HEK293 (cell line): ENCODE results near the gene LRP5.

Experiments used
- CTCF ChIA-PET: fragments of 350-600 bp; formaldehyde crosslinking; extraction: SDS; loops from one replicate; lab custom pipeline; 2021; ENCODE audit warnings: antibody characterized with exemption; lab: Yijun Ruan, JAX
- POLR2A ChIA-PET: fragments of 300-600 bp; formaldehyde crosslinking; extraction: SDS; loops from one replicate; lab custom pipeline; 2020; ENCODE audit warnings: antibody characterized with exemption, inconsistent platforms; lab: Yijun Ruan, JAX
- H3K27ac ChIP-seq: fragments of 200-500 bp; sonication (Bioruptor generic); 2 replicates; pipeline ENCODE4 v1.5.1; 2014; ENCODE audit warnings: low read depth, low read length, control low read depth, inconsistent platforms; ENCODE audit errors: extremely low read depth
- H3K36me3 ChIP-seq, 2 experiments: fragments of 200-500 bp in 1 of 2; sonication (Bioruptor generic) in 1 of 2; 1 replicate in 1 of 2; 2 replicates in 1 of 2; pipeline ENCODE4 v1.5.1; 2014 to 2017; ENCODE audit warnings: inconsistent platforms in 2 of 2, low read length in 2 of 2; ENCODE audit not compliant: control insufficient read depth in 2 of 2, insufficient read depth in 1 of 2
- H3K4me1 ChIP-seq: fragments of 200-500 bp; sonication (Bioruptor generic); 2 replicates; pipeline ENCODE4 v1.5.1; 2014; ENCODE audit warnings: mild to moderate bottlenecking, low read length, inconsistent platforms; ENCODE audit not compliant: control insufficient read depth, insufficient read depth
- H3K4me3 ChIP-seq: 2 replicates; pipeline ENCODE4 v1.5.1; 2011; ENCODE audit warnings: low read depth, mild to moderate bottlenecking, control low read depth, low read length, moderate library complexity
- H3K9me3 ChIP-seq: fragments of 200-500 bp; sonication (Bioruptor generic); 2 replicates; pipeline ENCODE4 v1.5.1; 2014; ENCODE audit warnings: low read depth, low read length, inconsistent platforms; ENCODE audit not compliant: control insufficient read depth, insufficient read depth
- BCL11A ChIP-seq: fragments of 450-650 bp; formaldehyde crosslinking; IDR thresholded peaks from 2 replicates; pipeline ENCODE4 v1.5.1; 2016; ENCODE audit warnings: low read depth, missing biosample characterization, missing genetic modification characterization
- INSM2 ChIP-seq: fragments of 450-650 bp; formaldehyde crosslinking; IDR thresholded peaks from 2 replicates; pipeline ENCODE4 v1.5.1; 2016; ENCODE audit warnings: missing biosample characterization, missing genetic modification characterization
- OSR2 ChIP-seq: fragments of 450-650 bp; formaldehyde crosslinking; IDR thresholded peaks from 2 replicates; pipeline ENCODE4 v1.5.1; 2016; ENCODE audit warnings: missing biosample characterization, missing genetic modification characterization
- OVOL3 ChIP-seq: fragments of 450-650 bp; formaldehyde crosslinking; IDR thresholded peaks from 2 replicates; pipeline ENCODE4 v1.5.1; 2016; ENCODE audit warnings: missing biosample characterization, missing genetic modification characterization
- REPIN1 ChIP-seq: fragments of 450-650 bp; formaldehyde crosslinking; IDR thresholded peaks from 2 replicates; pipeline ENCODE4 v1.5.1; 2017; ENCODE audit warnings: missing biosample characterization, missing genetic modification characterization, low read depth
- ZBTB1 ChIP-seq: fragments of 450-650 bp; formaldehyde crosslinking; IDR thresholded peaks from 2 replicates; pipeline ENCODE4 v1.5.1; 2016; ENCODE audit warnings: missing biosample characterization, missing genetic modification characterization
- ZBTB49 ChIP-seq: fragments of 450-650 bp; formaldehyde crosslinking; IDR thresholded peaks from 2 replicates; pipeline ENCODE4 v1.5.1; 2016; ENCODE audit warnings: missing biosample characterization, missing genetic modification characterization, low read depth
- ZFP3 ChIP-seq: fragments of 450-650 bp; formaldehyde crosslinking; IDR thresholded peaks from 2 replicates; pipeline ENCODE4 v1.5.1; 2016; ENCODE audit warnings: low read depth, missing biosample characterization, missing genetic modification characterization
- ZFP37 ChIP-seq: fragments of 450-650 bp; formaldehyde crosslinking; IDR thresholded peaks from 2 replicates; pipeline ENCODE4 v1.5.1; 2016; ENCODE audit warnings: missing biosample characterization, missing genetic modification characterization
- ZNF114 ChIP-seq: fragments of 450-650 bp; formaldehyde crosslinking; IDR thresholded peaks from 2 replicates; pipeline ENCODE4 v1.5.0; 2017; ENCODE audit warnings: missing biosample characterization, missing genetic modification characterization
- ZNF169 ChIP-seq: fragments of 450-650 bp; formaldehyde crosslinking; IDR thresholded peaks from 2 replicates; pipeline ENCODE4 v1.5.1; 2016; ENCODE audit warnings: missing biosample characterization, missing genetic modification characterization
- ZNF214 ChIP-seq: fragments of 450-650 bp; formaldehyde crosslinking; IDR thresholded peaks from 2 replicates; pipeline ENCODE4 v1.5.1; 2017; ENCODE audit warnings: missing biosample characterization, mild to moderate bottlenecking, missing genetic modification characterization, borderline replicate concordance
- ZNF362 ChIP-seq: fragments of 450-650 bp; formaldehyde crosslinking; IDR thresholded peaks from 2 replicates; pipeline ENCODE4 v1.5.1; 2016; ENCODE audit warnings: missing biosample characterization, missing genetic modification characterization
- ZNF514 ChIP-seq: fragments of 450-650 bp; formaldehyde crosslinking; IDR thresholded peaks from 2 replicates; pipeline ENCODE4 v1.5.1; 2016; ENCODE audit warnings: missing biosample characterization, missing genetic modification characterization
- ZNF677 ChIP-seq: fragments of 450-650 bp; IDR thresholded peaks from 2 replicates; pipeline ENCODE4 v1.5.0; 2018; ENCODE audit warnings: missing biosample characterization, mild to moderate bottlenecking, missing genetic modification characterization, moderate library complexity
- ZNF843 ChIP-seq: fragments of 450-650 bp; formaldehyde crosslinking; IDR thresholded peaks from 2 replicates; pipeline ENCODE4 v1.5.1; 2016; ENCODE audit warnings: missing biosample characterization, missing genetic modification characterization
- TF ChIP-seq, protein P1 (sequence below): fragments of 450-650 bp; formaldehyde crosslinking; IDR thresholded peaks from 2 replicates; pipeline ENCODE4 v1.5.1; 2016; ENCODE audit warnings: missing biosample characterization, missing genetic modification characterization
- TF ChIP-seq, protein P2 (sequence below): fragments of 450-650 bp; formaldehyde crosslinking; IDR thresholded peaks from 2 replicates; pipeline ENCODE4 v1.5.1; 2016; ENCODE audit warnings: missing biosample characterization, missing genetic modification characterization
- TF ChIP-seq, protein P3 (sequence below): fragments of 450-650 bp; formaldehyde crosslinking; IDR thresholded peaks from 2 replicates; pipeline ENCODE4 v1.5.1; 2016; ENCODE audit warnings: missing biosample characterization, missing genetic modification characterization

LRP5 gene

DNA sequence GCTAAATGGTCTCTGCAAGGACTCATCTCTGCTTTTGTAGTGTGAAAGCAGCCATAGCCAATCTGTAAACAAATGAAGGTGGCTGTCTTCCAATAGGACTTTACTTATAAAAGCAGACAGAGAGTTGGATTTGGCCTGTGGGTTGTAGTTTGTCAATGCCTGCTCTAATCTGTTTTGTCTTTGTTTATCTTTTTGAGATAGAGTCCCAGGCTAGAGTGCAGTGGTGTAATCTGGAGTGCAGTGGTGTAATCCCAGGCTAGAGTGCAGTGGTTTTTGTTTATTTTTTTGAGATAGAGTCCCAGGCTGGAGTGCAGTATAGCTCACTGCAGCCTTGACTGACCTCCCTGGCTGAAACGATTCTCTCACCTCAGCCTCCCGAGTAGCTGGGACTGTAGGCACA is 156.7 kb downstream of the LRP5 start (continued):
- TF ChIP-seq, protein P1, sequence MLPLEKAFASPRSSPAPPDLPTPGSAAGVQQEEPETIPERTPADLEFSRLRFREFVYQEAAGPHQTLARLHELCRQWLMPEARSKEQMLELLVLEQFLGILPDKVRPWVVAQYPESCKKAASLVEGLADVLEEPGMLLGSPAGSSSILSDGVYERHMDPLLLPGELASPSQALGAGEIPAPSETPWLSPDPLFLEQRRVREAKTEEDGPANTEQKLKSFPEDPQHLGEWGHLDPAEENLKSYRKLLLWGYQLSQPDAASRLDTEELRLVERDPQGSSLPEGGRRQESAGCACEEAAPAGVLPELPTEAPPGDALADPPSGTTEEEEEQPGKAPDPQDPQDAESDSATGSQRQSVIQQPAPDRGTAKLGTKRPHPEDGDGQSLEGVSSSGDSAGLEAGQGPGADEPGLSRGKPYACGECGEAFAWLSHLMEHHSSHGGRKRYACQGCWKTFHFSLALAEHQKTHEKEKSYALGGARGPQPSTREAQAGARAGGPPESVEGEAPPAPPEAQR (tag by site-specific recombination), result no peak
- TF ChIP-seq ZFP37 (tag by site-specific recombination), result no peak
- TF ChIP-seq ZNF362 (tag by site-specific recombination), result no peak

GRCh38 chr11:68469642-68470041 is 157.3 kb downstream of the LRP5 start:
- Histone ChIP-seq H3K4me3 (no peak overlapping the region), H3K36me3 (peaks cover 0 to 22% of the 10 kb centered on the region in 2 experiments; a peak in 2 of 3 replicates), H3K27ac (no peak overlapping the region), H3K4me1 (peaks cover 15% of the 10 kb centered on the region; the same call in 1 of the 2 replicates), H3K9me3 (no peaks in the 10 kb centered on the region)
- CTCF ChIA-PET, result no interaction called here
- POLR2A ChIA-PET, result interaction anchor here (0.7 kb wide), 1 partner anchor 253 kb away, joined by 3 read pairs; no protein-coding TSS in a partner anchor
- TF ChIP-seq BCL11A (no peak), ZNF169 (no peak), ZFP3 (no peak), OSR2 (tag by site-specific recombination) (no peak), OVOL3 (tag by site-specific recombination) (no peak), ZNF843 (tag by site-specific recombination) (no peak), INSM2 (tag by site-specific recombination) (no peak), ZBTB1 (tag by site-specific recombination) (no peak), ZNF214 (tag by site-specific recombination) (no peak), REPIN1 (tag by site-specific recombination) (no peak), ZNF114 (tag by site-specific recombination) (no peak), ZNF677 (no peak), ZNF514 (tag by site-specific recombination) (no peak), ZBTB49 (tag by site-specific recombination) (no peak)
- TF ChIP-seq, protein P2, sequence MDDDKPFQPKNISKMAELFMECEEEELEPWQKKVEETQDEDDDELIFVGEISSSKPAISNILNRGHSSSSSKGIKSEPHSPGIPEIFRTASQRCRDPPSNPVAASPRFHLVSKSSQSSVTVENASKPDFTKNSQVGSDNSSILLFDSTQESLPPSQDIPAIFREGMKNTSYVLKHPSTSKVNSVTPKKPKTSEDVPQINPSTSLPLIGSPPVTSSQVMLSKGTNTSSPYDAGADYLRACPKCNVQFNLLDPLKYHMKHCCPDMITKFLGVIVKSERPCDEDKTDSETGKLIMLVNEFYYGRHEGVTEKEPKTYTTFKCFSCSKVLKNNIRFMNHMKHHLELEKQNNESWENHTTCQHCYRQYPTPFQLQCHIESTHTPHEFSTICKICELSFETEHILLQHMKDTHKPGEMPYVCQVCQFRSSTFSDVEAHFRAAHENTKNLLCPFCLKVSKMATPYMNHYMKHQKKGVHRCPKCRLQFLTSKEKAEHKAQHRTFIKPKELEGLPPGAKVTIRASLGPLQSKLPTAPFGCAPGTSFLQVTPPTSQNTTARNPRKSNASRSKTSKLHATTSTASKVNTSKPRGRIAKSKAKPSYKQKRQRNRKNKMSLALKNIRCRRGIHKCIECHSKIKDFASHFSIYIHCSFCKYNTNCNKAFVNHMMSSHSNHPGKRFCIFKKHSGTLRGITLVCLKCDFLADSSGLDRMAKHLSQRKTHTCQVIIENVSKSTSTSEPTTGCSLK, result no peak
- TF ChIP-seq, protein P1 (tag by site-specific recombination), result no peak
- TF ChIP-seq, protein P3, sequence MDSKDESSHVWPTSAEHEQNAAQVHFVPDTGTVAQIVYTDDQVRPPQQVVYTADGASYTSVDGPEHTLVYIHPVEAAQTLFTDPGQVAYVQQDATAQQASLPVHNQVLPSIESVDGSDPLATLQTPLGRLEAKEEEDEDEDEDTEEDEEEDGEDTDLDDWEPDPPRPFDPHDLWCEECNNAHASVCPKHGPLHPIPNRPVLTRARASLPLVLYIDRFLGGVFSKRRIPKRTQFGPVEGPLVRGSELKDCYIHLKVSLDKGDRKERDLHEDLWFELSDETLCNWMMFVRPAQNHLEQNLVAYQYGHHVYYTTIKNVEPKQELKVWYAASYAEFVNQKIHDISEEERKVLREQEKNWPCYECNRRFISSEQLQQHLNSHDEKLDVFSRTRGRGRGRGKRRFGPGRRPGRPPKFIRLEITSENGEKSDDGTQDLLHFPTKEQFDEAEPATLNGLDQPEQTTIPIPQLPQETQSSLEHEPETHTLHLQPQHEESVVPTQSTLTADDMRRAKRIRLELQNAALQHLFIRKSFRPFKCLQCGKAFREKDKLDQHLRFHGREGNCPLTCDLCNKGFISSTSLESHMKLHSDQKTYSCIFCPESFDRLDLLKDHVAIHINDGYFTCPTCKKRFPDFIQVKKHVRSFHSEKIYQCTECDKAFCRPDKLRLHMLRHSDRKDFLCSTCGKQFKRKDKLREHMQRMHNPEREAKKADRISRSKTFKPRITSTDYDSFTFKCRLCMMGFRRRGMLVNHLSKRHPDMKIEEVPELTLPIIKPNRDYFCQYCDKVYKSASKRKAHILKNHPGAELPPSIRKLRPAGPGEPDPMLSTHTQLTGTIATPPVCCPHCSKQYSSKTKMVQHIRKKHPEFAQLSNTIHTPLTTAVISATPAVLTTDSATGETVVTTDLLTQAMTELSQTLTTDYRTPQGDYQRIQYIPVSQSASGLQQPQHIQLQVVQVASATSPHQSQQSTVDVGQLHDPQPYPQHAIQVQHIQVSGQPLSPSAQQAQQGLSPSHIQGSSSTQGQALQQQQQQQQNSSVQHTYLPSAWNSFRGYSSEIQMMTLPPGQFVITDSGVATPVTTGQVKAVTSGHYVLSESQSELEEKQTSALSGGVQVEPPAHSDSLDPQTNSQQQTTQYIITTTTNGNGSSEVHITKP (tag by site-specific recombination), result no peak
